Left colon (tissue), 2 donors: ENCODE results near the gene PHACTR4. TPM values are rescaled to one million over a fixed set of nuclear protein-coding genes. Genes with fewer than 3 reads are reported as not detected.
"Not testable (repeated sequence)": the region's sequence is repeated elsewhere in the genome, so short reads cannot be mapped to it uniquely, and the experiment has no call there.

Source experiments
- ATAC-seq: fragments of 200-7000 bp; cut with Tn5 transposase; one replicate; pipeline ENCODE4 v1.9.1; 2020; ENCODE audit warnings: mild to moderate bottlenecking, moderate library complexity
- DNase-seq, 2 donors: peaks; one replicate each; pipeline ENCODE4 v3.0.0-alpha.2; 2020
- intact Hi-C, 2 donors: fragments of 100-400 bp; cut with DNase I in 1 of 2; cut with micrococcal nuclease in 1 of 2; formaldehyde crosslinking; loops; one replicate each; pipeline versions ENCODE4 v1.11.2 to v1.14.0; 2022; cut with DNase I, micrococcal nuclease
- total RNA-seq, 2 donors: library from RNA; stranded (reverse); fragmentation: NEBNext Ultra II Directional; extraction: Animal tissue kit (Norgen Biotek cat#: 25700); gene quantifications; one replicate each; pipeline ENCODE4 v1.2.1, GENCODE V29; 2021
- donor health status: DM: no; HTN: no; CAD: no.
- donor health status: DM: yes; HTN: yes; CAD: no.

Gene PHACTR4
- total RNA-seq, 2 donors from 2014 or later: 46.7 to 61.8 TPM

DNA sequence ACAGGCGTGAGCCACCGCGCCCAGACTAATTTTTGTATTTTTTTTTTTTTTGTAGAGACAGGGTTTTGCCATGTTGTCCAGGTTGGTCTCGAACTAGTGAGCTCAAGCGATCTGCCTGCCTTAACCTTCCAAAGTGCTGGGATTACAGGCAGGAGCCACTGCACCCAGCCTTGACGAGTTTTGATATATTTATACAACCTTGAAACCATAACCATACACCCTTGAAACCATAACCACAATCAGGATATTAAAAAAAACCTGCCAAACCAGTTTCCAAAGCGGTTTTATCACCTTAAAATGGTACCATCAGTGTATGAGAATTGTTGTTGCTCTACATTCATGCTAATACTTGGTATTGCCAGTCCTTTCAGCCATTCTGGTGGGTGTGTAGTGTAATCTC lies 3.7 kb upstream of the PHACTR4 start:
- ATAC-seq: peak; percentile 54
- peak; percentile 36 to 56 for DNase-seq
- intact Hi-C loops: no loop called here

DNA sequence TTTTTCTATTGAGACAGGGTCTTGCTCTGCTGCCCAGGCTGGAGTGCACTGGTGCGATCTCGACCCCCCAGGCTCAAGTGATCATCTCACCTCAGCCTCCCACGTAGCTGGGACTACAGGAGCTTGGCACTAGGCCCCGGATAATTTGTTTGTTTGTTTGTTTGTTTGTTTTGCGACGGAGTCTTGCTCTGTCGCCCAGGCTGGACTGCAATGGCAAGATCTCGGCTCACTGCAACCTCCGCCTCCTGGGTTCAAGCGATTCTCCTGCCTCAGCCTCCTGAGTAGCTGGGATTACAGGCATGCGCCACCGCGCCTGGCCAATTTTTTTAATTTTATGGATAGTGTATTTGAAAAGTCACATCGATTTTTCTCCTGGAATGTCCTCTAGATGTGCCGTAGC lies 932 bp upstream of the PHACTR4 start:
- intact Hi-C loops, ATAC-seq, DNase-seq: not testable (repeated sequence)

DNA sequence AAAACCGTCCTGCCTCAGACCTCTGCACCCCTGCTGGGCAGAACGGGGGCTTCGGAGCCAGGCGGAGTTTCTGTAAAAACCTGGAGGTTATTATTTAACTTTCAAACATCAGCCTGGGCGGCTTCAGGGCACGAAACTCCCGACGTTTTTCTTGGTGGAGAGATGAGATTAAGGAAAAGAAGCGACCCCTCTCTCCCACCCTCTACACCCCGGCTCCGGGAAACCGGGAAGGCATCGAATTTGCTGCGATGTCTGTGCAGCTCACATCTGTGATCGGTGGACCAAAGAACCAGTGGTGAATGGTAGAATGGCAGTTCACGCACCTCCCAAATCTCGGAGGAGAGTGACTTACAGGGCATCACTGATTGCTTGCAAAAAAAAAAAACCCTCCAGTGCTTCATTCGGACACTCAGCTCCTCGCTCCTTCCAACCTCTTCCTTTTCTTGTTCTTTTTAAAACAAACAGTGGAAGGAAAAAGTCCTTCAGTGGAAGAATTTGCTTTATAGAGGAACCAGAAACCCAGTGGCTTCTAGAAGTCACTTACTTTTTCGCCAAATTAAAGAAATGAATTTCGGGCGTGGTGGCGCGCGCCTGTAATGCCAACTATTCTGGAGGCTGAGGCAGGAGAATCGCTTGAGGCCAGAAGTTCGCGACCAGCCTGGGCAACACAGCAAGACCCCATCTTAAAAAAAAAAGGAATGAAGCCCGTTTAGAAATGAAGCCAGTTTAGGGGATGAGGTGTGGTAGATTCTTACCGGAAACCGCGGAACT lies 884 bp downstream of the PHACTR4 start:
- intact Hi-C loops: no loop called here
- peak in 1 of 2 donors; percentile 41 for DNase-seq
- peak; percentile 9 for ATAC-seq

DNA sequence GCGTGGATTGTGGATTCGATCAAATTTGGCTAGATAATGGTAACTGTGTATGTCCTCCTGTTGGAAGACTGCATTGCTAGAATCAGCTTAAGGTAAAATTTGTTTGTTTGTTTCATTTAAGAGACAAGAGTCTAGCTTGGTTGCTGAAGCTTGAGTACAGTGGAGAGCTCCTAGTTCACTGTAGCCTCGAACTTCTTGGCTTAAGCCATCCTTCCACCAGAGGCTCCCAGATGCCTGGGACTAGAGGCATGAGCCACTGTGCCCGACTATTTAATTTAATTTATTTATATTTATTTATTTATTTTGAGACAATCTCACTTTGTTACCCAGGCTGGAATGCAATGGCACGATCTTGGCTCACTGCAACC lies 1.5 kb downstream of the PHACTR4 start:
- no peak for ATAC-seq
- intact Hi-C loops: no loop called here

DNA sequence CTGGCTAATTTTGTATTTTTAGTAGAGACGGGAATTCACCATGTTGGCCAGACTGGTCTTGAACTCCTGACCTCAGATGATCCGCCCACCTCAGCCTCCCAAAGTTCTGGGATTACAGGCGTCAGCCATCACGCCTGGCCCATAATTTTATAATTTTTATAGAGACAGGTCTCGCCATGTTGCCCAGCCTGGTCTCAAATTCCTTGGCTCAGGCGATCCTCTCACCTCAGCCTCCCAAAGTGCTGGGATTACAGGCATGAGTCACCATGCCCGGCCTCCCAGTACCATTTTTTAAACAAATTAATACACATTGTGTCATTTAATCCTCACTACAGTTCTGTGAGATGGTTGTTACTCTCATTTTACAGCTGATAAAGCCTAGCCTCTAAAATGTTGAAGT lies 3.9 kb downstream of the PHACTR4 start:
- DNase-seq, intact Hi-C loops, ATAC-seq: not testable (repeated sequence)

More for the DNA sequence above, 1.5 kb downstream of the PHACTR4 start:
- no peak for DNase-seq

DNA sequence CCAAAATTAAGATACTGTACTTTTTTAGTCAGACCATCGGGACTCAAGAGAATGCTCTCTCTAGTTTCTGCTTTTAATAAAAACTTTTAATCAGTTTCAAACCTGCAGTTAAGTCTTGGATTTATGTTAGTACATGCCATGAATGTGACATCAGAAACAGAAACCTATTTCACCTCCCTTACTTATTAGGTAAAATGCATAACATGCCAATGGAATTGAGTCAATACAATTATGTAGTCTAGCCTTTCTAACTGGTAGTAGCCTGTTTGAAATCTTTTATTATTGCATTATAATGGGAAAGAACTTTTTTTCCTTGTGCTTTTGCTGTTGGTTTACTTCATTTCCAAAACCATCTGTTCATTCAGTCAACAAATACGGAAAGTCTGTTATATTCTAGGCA lies 4.8 kb downstream of the PHACTR4 start:
- ATAC-seq (no peak), DNase-seq (no peak)
- intact Hi-C loops: no loop called here

DNA sequence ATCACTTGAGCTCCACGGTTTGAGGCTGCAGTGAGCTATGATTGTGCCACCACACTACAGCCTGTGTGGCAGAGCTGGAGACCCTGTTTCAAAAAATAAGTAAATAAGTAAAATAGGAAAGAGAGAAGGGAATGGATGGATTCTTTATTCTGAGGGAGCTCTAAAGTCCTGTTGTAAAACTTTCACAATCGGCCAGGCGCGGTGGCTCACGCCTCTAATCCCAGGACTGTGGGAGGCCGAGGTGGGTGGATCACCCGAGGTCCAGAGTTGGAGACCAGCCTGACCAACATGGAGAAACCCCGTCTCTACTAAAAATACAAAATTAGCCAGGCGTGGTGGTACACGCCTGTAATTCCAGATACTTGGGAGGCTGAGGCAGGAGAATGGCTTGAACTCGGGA lies 6.1 kb downstream of the PHACTR4 start:
- DNase-seq, ATAC-seq, intact Hi-C loops: not testable (repeated sequence)

DNA sequence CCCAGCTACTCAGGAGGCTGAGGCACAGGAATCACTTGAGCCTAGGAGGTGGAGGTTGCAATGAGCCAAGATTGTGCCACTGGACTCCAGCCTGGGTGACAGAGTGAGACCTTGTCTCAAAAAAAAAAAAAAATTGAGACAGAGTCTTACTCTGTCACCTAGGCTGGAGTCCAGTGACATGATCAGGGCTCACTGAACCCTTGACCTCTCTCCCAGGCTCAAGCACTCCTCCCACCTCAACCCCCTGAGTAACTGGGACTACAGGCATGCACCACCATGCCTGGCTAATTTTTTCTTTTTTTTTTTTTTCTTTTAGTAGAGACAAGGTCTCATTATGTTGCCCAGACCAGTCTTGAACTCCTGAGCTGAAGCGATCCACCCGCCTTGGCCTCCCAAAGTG lies 6.7 kb downstream of the PHACTR4 start:
- intact Hi-C loops, DNase-seq, ATAC-seq: not testable (repeated sequence)

DNA sequence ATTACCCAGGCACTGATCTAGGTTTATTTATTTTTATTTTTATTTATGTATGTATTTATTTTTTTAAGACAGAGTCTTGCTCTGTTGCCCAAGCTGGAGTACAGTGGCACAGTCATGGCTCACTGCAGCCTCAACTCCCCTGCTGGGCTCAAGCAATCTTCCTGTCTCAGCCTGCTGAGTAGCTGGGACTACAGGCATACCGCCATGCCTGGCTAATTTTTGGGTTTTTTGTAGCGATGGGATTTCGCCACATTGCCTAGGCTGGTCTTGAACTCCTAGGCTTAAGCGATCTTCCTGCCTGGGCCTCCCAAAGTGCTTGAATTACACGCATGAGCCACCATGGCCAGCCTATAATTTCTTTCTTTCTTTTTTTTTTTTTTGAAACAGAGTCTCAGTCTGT lies 9.4 kb downstream of the PHACTR4 start:
- ATAC-seq (no peak), DNase-seq (no peak)
- intact Hi-C loops: no loop called here

DNA sequence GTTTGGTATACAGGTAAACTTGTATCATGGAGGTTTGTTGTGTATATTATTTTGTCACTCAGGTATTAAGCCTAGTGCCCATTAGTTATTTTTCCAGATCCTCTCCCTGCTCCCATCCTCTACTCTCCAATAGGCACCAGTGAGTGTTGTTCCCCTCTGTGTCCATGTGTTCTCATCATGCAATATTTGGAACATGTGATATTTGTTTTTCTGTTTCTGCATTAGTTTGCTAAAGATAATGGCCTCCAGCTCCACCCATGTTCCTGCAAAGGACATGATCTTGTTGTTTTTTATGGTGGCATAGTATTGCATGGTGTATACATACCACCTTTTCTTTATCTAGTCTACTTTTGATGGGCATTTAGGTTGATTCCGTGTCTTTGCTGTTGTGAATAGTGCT lies 10.9 kb downstream of the PHACTR4 start:
- ATAC-seq (peak; percentile 61), DNase-seq (no peak)

DNA sequence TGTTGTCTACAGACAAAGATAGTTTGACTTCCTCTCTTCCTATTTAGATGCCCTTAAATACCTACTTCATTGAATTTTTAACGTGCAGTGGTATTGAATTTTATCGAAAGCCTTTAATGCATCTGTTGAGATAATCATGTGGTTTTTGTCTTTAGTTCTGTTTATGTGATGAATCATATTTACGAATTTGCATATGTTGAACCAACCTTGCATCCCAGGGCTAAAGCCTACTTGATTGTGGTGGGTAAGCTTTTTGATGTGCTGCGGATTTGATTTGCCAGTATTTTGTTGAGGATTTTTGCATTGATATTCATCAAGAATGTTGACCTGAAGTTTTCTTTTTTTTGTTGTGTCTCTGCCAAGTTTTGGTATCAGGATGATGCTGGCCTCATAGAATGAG lies 14.2 kb downstream of the PHACTR4 start:
- ATAC-seq, intact Hi-C loops, DNase-seq: not testable (repeated sequence)

More for the DNA sequence above, 10.9 kb downstream of the PHACTR4 start:
- intact Hi-C loops: no loop called here

DNA sequence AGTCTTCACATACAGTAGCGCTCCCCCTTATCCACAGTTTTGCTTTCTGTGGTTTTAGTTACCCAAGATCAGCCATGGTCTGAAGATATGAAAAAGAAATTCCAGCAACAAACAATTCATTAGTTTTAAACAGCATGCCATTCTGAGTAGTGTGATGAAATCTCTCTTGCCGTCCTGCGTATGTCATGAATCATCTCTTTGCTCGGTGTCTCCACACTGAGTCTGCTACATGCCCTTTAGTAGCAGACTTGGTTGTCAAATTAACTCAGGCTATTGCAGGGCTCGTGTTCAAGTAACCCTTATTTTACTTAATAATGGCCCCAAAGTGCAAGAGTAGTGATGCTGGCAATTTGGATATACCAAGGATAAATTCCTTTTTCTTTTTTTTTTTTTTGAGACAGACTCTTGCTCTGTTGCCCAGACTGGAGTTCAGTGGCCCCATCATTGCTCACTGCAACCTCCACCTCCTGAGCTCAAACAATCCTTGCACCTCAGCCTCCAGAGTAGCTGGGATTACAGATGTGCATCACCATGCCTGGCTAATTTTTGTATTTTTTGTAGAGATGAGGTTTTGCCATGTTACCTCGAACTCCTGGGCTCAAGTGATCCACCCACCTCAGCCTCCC lies 22.6 kb downstream of the PHACTR4 start:
- ATAC-seq: no peak
- intact Hi-C loops: no loop called here
- no peak for DNase-seq

DNA sequence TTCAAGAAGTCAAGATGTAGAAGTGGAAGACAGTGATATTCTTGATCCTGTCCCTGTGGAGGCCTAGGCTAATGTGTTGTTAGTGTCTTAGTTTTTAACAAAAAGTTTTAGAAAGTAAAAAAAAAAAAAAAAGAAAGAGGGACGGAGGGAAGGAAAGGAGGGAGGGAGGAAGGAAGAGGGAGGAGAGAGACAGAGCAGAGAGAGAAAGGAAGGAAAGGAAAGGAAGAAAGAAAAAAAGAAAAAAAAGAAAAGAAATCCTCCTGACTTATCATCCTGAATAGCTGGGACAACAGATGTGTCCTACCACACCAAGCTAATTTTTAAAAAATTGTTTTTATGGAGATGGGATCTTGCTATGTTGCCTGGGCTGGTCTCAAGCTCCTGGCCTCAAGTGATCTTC lies 24.6 kb downstream of the PHACTR4 start:
- intact Hi-C loops: no loop called here
- no peak for DNase-seq
- no peak for ATAC-seq

DNA sequence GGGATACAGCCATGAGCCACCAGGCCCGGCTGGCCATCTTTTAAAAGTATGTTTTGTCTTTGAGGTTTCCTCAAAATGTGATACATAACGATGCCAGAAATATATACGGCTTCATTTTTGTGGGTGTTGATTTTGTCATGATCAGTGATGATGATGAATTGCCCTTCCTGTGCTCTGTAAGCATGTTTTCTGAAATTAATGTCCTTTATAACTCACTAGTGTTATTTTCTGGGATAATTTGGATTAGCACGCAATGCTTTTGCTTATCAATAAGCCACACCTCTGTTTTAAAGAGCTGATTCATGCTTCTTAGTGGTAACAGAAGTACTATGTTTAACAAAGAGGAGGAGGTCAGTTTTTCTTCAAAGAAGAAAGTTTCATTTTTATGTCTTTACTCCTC lies 25.6 kb downstream of the PHACTR4 start:
- intact Hi-C loops: no loop called here
- DNase-seq (no peak), ATAC-seq (peak; percentile 67)

DNA sequence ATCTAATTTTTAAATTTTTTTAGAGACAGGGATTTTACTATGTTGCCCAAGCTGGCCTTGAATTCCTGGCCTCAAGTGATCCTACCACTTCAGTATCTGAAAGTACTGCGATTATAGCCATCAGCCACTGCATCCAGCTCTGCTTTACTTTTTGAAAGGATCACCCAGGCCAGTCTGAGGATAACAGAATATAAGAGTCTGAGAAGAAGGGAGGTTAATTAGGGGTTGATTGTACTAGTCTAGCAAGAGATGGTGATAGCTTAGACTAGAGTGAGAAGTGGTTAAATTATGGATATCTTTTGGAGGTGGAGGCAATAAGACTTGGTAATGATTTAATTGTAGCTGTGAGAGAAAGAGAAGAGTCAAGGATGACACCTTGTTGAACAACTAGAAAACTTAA lies 32.2 kb downstream of the PHACTR4 start:
- DNase-seq (no peak), ATAC-seq (no peak)
- intact Hi-C loops: loop anchor here in 1 of 2 donors (10.0 kb wide), 1 partner anchor 73 kb away; no protein-coding TSS in a partner anchor

DNA sequence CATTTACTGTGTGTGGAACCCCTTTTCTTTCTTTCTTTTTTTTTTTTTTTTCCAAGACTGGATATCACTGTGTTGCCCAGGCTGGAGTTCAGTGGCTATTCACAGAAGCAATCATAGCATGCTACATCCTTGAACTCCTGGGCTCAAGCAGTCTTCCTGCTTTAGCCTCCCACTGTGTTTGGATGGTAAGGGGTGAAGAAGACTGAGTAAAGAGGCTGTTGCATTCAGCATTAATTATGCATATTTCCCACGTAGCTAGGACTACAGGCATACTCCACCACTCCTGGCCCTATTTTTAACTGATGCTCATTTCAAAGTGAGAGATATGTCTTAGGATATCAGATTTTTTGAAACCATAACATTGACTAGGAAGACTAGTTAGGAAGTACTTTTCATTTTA lies 39.5 kb downstream of the PHACTR4 start:
- no peak for DNase-seq
- intact Hi-C loops: loop anchor here in 1 of 2 donors (10.0 kb wide), 1 partner anchor 66 kb away; no protein-coding TSS in a partner anchor
- ATAC-seq: no peak

DNA sequence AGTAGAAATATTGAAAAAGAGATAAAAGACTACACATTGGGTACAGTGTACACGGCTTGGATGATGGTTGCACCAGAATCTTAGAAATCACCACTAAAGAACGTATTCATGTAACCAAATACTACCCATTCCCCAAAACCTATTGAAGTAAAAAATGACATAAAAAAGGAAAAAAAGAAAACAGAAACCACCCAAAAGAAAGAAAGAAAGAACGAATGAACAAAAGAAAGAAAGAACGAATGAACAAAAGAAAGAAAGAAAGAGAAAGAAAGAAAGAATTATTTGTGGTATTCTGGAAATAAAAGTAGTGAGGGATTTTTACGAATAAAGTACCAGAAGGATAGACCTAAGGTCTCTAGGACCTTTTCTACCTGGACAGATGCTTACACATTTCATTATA lies 42.1 kb downstream of the PHACTR4 start:
- DNase-seq (no peak), ATAC-seq (no peak)
- intact Hi-C loops: no loop called here

DNA sequence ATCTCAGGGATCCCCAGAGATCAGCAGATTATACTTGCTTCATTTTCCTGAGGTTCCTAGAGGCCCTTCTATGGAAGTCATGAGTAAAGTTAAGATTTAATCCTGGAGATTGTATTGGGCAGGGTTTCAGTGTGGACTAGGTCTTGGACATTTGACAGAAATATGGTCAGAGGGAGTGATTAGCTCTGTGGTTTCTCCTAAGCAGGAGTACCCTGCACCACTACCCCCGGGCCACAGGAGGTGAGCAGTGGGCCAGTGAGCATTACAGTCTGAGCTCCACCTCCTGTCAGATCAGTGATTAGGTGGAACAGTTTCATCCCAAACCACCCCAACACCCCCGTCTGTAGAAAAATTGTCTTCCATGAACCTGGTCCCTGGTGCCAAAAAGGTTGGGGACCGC lies 43.2 kb downstream of the PHACTR4 start:
- ATAC-seq (no peak), DNase-seq (no peak)
- intact Hi-C loops: no loop called here

DNA sequence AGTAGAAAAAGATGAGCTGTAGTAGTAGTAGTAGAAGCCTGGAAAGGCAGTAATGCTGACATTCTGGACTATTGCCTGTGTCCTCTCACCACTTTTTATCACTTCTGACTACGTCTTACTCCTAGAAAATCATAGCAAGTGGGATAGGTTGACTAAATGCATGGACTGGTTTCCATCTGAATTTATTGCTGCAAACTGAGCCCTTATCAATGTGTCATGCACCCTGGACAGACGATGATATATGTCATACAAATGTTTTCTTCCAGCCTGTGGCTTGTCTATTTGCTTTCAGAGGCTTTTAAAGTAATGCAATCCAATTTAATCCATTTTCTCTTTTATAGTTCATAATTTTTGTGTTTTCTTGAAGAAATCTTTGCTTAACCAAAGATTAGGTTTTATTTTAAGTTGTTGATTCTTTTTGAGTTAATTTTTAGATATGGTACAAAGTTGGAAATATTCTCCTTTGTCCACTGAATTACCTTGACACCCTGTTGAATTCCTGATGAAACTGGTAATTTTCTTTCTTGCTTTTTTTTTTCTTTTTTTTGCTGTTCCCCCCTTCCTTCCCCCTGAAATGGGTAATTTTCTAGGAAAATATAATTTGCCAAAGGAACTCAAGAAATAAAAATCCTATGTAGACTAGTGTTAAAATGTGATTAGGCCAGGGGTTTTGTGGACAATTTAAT lies 47.1 kb downstream of the PHACTR4 start:
- intact Hi-C loops: no loop called here

DNA sequence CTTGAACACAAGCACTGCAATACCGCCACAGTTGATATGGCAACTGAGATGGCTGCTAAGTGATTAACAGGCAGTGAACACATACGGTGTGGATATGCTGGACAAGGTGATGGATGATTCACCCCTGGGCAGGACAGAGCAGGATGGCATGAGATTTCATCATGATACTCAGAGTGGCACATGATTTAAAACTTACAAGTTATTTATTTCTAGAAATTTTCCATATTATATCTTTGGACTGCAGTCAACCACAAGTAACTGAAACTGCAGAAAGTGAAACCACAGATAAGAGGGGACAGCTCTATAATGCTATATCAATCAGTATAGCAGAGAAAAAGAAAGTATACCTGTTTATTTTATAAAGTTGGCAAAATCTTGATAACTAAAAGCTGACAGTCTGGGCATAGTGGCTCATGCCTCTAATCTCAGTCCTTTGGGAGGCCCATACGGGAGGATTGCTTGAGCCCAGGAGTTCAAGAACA lies 47.9 kb downstream of the PHACTR4 start:
- intact Hi-C loops: no loop called here
- peak; percentile 67 for ATAC-seq
- DNase-seq: no peak

More for the DNA sequence above, 47.1 kb downstream of the PHACTR4 start:
- ATAC-seq (peak; percentile 64), DNase-seq (no peak)
